ENCODE measurements around the gene TSPEAR.

GRCh38 chr21:44681861-44682579, 29.4 kb downstream of the TSPEAR start, which contains the start of gene KRTAP12-1:
- TF ChIP-seq CTCF (IDR thresholded peaks at IDR 0.05) = no peak
- TF ChIP-seq POLR2A (IDR thresholded peaks at IDR 0.05) = no peak

Data from thyroid gland (tissue), 4 donors.